ENCODE measurements around the gene TANK.

- TF ChIP-seq POLR2AphosphoS5 (IDR thresholded peaks at IDR 0.05; ENCODE audit: borderline replicate concordance, low read depth, low read length) (no peak), EZH2 (IDR thresholded peaks at IDR 0.05) (no peak)
Measured at GRCh38 chr2:161147856-161148255, 12.4 kb upstream of the TANK start.

All from SK-N-MC (cell line).